SH-SY5Y (cell line): ENCODE data around the gene UCP2.

Experiments
- GATA2 ChIP-seq: IDR thresholded peaks from 2 replicates; pipeline ENCODE4 v1.6.1; 2011; ENCODE audit warnings: mild to moderate bottlenecking, low read depth, low read length
- GATA3 ChIP-seq: IDR thresholded peaks from 2 replicates; pipeline ENCODE4 v1.6.1; 2011; ENCODE audit warnings: low read depth, mild to moderate bottlenecking, low read length, moderate library complexity

DNA sequence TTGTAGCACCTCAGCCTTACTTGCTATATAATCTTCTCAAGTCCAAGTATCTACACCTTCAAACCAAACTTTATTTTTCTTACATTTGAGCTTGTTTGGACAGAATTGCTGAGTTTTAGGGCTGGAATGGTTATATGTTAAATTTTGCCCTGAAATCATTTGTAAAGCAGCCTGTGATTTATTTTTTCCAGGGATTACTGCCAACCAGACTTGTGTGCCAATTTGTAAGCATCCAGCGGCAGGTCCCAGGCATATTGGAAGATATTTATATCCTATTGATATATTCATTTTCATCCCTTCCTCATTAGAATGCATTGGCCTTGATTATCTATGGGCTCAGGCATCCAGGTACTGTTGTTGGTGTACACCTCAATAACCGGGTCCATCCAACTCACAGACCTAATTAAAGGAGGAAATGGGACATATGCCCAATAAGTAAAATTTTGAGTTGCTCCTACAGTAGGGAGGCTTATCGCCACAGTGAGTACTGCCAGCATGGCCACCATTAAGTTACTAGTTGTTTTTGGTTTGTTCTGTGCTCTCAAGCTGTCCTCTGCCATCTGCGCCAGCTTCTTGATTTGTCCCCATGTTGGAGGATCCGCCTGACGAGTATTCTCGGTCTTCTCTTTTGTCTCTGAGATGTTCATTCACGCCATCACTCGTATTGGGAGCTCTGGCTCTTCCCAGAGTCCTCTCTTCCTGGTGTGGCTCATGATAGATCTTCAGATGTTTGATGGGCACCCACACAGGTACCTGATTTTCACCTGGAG, 41.7 kb downstream of the UCP2 start:
- no peak for TF ChIP-seq GATA3
- no peak for TF ChIP-seq GATA2
